Measurements from ENCODE around the gene MAD1L1. TPM values are rescaled to one million over a fixed set of nuclear protein-coding genes. Genes with fewer than 3 reads are reported as not detected.

Gene MAD1L1
- total and polyA plus RNA-seq, 2 of the 8 experiments (the other 6 are each of a cell fraction or from before 2014, with no cell fraction given), result 40.4 to 44.6 TPM

DNA sequence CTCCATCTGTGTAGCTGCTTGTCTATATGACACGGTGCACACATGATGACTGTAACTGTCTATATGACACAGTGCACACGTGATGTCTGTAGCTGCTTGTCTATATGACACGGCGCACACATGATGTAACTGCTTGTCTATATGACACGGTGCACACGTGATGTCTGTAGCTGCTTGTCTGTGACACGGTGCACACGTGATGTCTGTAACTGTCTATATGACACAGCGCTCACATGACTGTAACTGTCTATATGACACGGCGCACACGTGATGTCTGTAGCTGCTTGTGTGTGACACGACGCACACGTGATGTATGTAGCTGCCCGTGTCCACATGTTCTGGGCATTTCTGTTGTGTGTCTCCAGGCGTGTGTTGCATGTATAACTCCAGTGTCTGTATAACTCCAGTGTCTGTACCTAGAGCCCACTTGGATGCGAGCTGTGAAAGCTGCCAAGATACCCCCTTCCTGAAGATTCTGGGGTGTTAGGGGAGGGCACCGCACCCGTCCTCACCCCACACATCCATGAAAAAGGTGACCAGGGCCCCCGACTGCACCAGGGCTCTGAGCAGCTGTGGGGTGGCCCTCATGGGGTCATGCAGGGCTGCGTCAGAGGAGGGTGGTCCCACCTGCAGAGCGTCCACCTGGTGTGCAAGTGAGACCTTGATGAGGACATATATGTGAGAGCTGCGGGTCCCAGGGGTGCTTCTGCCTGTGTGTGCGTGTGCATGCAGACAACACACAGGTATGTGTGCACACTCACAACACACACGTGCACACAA is 424.7 kb downstream of the MAD1L1 start:
- Histone ChIP-seq H2BK5ac (ENCODE audit: low read depth, low read length) (no peak overlapping the region), H3K27me3 (replicated peaks in 1 of 4; ENCODE audit: control insufficient read depth in 3 of 4, extremely low read depth in 1 of 4, insufficient read depth in 3 of 4, low read length in 3 of 4) (no peaks in the 10 kb centered on the region; a peak in 1 of 7 replicates), H4K8ac (ENCODE audit: extremely low read depth, insufficient read depth, low read length) (no peak overlapping the region), H3K79me2 (ENCODE audit: control insufficient read depth in 1 of 2, insufficient read depth in 2 of 2, low read length in 2 of 2) (no peaks in the 10 kb centered on the region), H2AFZ (ENCODE audit: low read length) (no peak overlapping the region), H3K9me3 (ENCODE audit: insufficient read depth in 2 of 2, low read depth in 1 of 2, low read length in 1 of 2) (peaks cover 0 to under 1% of the 10 kb centered on the region in 2 experiments; a peak in 1 of 4 replicates), H3K9ac (replicated peaks in 1 of 4; ENCODE audit: extremely low read depth in 1 of 4, low read depth in 3 of 4, low read length in 3 of 4) (no peak overlapping the region; a peak in 1 of 7 replicates), H3K79me1 (ENCODE audit: low read depth, low read length) (no peaks in the 10 kb centered on the region), H3K4me2 (ENCODE audit: insufficient read depth in 1 of 2, low read depth in 2 of 2, low read length in 2 of 2) (no peak overlapping the region), H3K56ac (replicated peaks; ENCODE audit: insufficient read length, low read depth, low read length) (no peak overlapping the region), H2BK15ac (ENCODE audit: low read length) (no peak overlapping the region), H3K27ac (ENCODE audit: low read depth, low read length) (no peak overlapping the region), H2BK20ac (ENCODE audit: low read length) (no peak overlapping the region), H3K4me1 (replicated peaks in 1 of 4; ENCODE audit: control insufficient read depth in 3 of 4, insufficient read depth in 4 of 4, low read length in 3 of 4) (peaks cover 0 to 1% (median 0%) of the 10 kb centered on the region in 4 experiments; a peak in 1 of 7 replicates), H3K36me3 (ENCODE audit: control insufficient read depth in 2 of 4, insufficient read depth in 4 of 4, low read length in 3 of 4) (no peaks in the 10 kb centered on the region), H3K23me2 (ENCODE audit: low read depth, low read length) (no peaks in the 10 kb centered on the region), H4K5ac (ENCODE audit: insufficient read length, low read depth, low read length) (no peak overlapping the region), H4K91ac (replicated peaks; ENCODE audit: insufficient read length, low read length) (no peak overlapping the region), H3K4ac (replicated peaks; ENCODE audit: insufficient read length, low read depth, low read length) (no peak overlapping the region), H2BK120ac (replicated peaks; ENCODE audit: low read depth, low read length) (no peak overlapping the region), H2AK5ac (ENCODE audit: low read depth, low read length) (no peak overlapping the region), H4K20me1 (replicated peaks in 1 of 2; ENCODE audit: control insufficient read depth in 1 of 2, insufficient read depth in 2 of 2, low read length in 2 of 2) (peaks cover 0 to 4% of the 10 kb centered on the region in 2 experiments), H2BK12ac (ENCODE audit: low read depth, low read length) (no peak overlapping the region), H3K4me3 (ENCODE audit: extremely low read depth in 1 of 4, insufficient read depth in 2 of 4, low read depth in 3 of 4, low read length in 4 of 4) (no peak overlapping the region), H3K18ac (ENCODE audit: extremely low read depth, low read length) (no peak overlapping the region), H3K14ac (ENCODE audit: insufficient read length) (no peak overlapping the region), H3K23ac (ENCODE audit: insufficient read length) (no peak overlapping the region)
- CTCF ChIA-PET (ENCODE audit: partially characterized antibody), result interaction anchor here (1.2 to 2.0 kb wide), 2 partner anchors 9 to 40 kb away, joined by 3 to 10 read pairs; no protein-coding TSS in a partner anchor
- TF ChIP-seq CHD1 (IDR thresholded peaks at IDR 0.05; ENCODE audit: low read depth, low read length) (no peak), CEBPB (IDR thresholded peaks at IDR 0.05; ENCODE audit: low read depth, low read length) (no peak), HDAC6 (IDR thresholded peaks at IDR 0.05; ENCODE audit: low read depth, low read length) (no peak), PHF8 (conservative IDR thresholded peaks at IDR 0.05; ENCODE audit: low read depth, low read length) (no peak), POLR2A (IDR thresholded peaks at IDR 0.05; ENCODE audit: control extremely low read depth in 1 of 2, low read depth in 2 of 2, low read length in 2 of 2) (no peak), MAFK (IDR thresholded peaks at IDR 0.05; ENCODE audit: low read depth, low read length) (no peak)
- FAIRE-seq (no peak), DNase-seq (ENCODE audit: low read depth in 1 of 2, low spot score in 2 of 2) (no peak)
- 87% methylated on average over 26 of the region's 26 CpGs; no CpG with 5 or more reads in 1 of the 2 experiments for WGBS, 2 experiments (ENCODE audit: extremely low coverage in 1 of 2, insufficient coverage in 1 of 2, insufficient read length in 1 of 2, insufficient replicate concordance in 2 of 2, low coverage in 1 of 2, low lambda C conversion rate in 2 of 2, missing lambda C conversion rate in 1 of 2)
- POLR2A ChIA-PET (ENCODE audit: partially characterized antibody), result no interaction called here
